Right ventricle myocardium superior (tissue), 1 donor: ENCODE data around the gene GC. TPM values are rescaled to one million over a fixed set of nuclear protein-coding genes. Genes with fewer than 3 reads are reported as not detected.

Experiments used
- ATAC-seq: fragments of 200-7000 bp; cut with Tn5 transposase; one replicate; pipeline ENCODE4 v1.9.1; 2020; ENCODE audit warnings: mild to moderate bottlenecking; ENCODE audit not compliant: poor library complexity
- DNase-seq: peaks from one replicate; pipeline ENCODE4 v3.0.0-alpha.2; 2020
- intact Hi-C: fragments of 100-400 bp; cut with DNase I; formaldehyde crosslinking; loops from one replicate; pipeline ENCODE4 v1.11.2; 2022
- total RNA-seq: library from RNA; stranded (reverse); fragmentation: NEBNext Ultra II Directional; extraction: Animal tissue kit (Norgen Biotek cat#: 25700); gene quantifications from one replicate; pipeline ENCODE4 v1.2.1, GENCODE V29; 2021
- donor health status: DM: no; HTN: yes; CAD: no; lungs with severe emphysema.

The GC gene
- total RNA-seq, 1 donor from 2014 or later, result 0.24 TPM

DNA sequence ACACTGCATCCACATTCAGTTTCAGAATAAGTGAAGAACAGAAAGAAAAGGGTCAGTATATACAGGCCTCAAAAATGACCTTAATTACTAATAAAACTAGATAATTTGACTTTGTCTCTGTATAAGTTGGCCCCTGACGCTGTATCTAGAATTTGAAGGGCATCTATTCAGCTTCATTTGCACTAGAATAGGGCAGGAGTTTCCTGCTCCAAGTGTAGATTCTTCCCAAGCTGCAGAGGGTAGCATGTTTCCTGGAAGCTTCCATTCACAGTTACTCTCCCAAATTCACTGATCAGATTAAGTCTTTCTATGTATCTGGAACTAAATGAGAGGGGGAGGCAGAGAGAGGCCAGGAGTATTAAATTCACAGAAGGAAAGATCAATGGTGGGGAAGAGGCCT lies 90.9 kb downstream of the GC start:
- no peak for DNase-seq

DNA sequence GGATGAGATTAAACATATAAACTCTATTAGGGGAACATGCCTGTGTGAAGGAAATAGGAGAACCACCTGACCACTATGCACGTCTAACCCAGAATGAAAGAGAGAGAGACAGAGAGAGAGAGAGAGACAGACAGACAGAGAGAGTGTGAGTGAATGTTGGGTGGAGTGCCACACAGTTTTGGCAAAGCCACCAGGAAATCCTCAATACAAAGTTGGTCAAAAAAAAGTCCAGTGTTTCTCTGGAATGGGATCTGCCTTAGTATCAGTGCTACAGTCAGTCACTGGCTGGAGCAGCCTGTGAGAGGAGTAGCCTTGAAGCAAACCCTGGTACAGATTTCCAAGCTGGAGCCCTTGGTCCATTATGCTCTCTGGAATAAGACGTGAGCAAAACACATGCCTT lies 91.7 kb downstream of the GC start:
- intact Hi-C loops, result no loop called here
- ATAC-seq (no peak), DNase-seq (no peak)

More for the DNA sequence above, 90.9 kb downstream of the GC start:
- intact Hi-C loops, result no loop called here
- no peak for ATAC-seq

Other genes starting within 250 kb of the GC start
- not detected for gene NPFFR2, start 247.9 kb upstream of the GC start, total RNA-seq